Endothelial cell of umbilical vein (primary cell): ENCODE data around the gene AARS2.

Experiments
- CTCF ChIP-seq, 2 donors: IDR thresholded peaks; 1 replicate in 1 of 2; 2 replicates in 1 of 2; pipeline ENCODE4 v1.5.1; 2011; ENCODE audit warnings: low read length in 2 of 2, mild to moderate bottlenecking in 2 of 2, moderate library complexity in 2 of 2, control low read depth in 1 of 2, inconsistent platforms in 1 of 2, low read depth in 1 of 2; ENCODE audit not compliant: insufficient read depth in 1 of 2; ENCODE audit errors: extremely low read depth in 1 of 2
- EZH2 ChIP-seq: IDR thresholded peaks from 2 replicates; pipeline ENCODE4 v1.6.1; 2012; ENCODE audit warnings: borderline replicate concordance, low read depth, mild to moderate bottlenecking, moderate library complexity, low read length, inconsistent platforms; ENCODE audit not compliant: severe bottlenecking
- GATA2 ChIP-seq: IDR thresholded peaks from 2 replicates; pipeline ENCODE4 v1.7.0; 2011; ENCODE audit warnings: low read depth, mild to moderate bottlenecking, moderate library complexity, mixed read lengths, low read length; ENCODE audit not compliant: insufficient read length, insufficient read depth
- JUN ChIP-seq: IDR thresholded peaks from 2 replicates; pipeline ENCODE4 v1.6.1; 2011; ENCODE audit warnings: borderline replicate concordance, low read depth; ENCODE audit not compliant: insufficient read length, insufficient read depth
- POLR2A ChIP-seq: IDR thresholded peaks from 2 replicates; pipeline ENCODE4 v1.6.1; 2012; ENCODE audit warnings: low read depth, mild to moderate bottlenecking, control low read depth, low read length

- TF ChIP-seq GATA2 (no peak), JUN (no peak), POLR2A (no peak), EZH2 (no peak), CTCF (IDR thresholded peaks at IDR 0.05; ENCODE audit: extremely low read depth in 1 of 2, insufficient read depth in 1 of 2, low read depth in 1 of 2, low read length in 2 of 2) (no peak)
These were observed 41.2 kb downstream of the AARS2 start for GRCh38 chr6:44271914-44272313.
